ENCODE results near the gene CEACAM18. TPM values are rescaled to one million over a fixed set of nuclear protein-coding genes. Genes with fewer than 3 reads are reported as not detected.

CEACAM18 gene
- total and polyA plus RNA-seq, 2 of the 8 experiments (the other 6 are each of a cell fraction or from before 2014, with no cell fraction given): not detected

DNA sequence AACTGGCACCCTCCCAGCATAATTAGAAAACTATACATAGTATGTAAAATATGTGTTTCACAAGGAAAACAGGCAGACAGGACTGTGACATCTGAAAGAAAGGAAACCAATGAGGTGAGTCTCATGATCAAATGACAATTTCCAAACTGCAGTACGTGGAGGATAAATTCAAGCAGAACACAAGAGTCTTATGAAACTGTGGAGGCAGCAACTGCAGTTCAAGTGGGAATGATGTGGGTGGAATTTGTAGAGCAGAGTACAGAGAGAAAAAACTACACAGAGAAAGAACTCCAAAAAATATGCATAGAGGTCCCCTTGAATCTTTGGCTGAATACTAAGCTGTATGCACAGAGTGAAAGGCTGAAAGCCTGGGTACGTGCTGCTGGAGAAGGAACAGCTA, 43.4 kb downstream of the CEACAM18 start (continued):
- no peak for TF ChIP-seq CHD7 (IDR thresholded peaks at IDR 0.05; ENCODE audit: insufficient replicate concordance, low read length)
- TF ChIP-seq CBX5 (IDR thresholded peaks at IDR 0.05; ENCODE audit: low read depth, low read length): no peak
- no peak for TF ChIP-seq CHD2 (IDR thresholded peaks at IDR 0.05; ENCODE audit: low read length)
- TF ChIP-seq CEBPB (IDR thresholded peaks at IDR 0.05; ENCODE audit: low read depth, low read length): no peak
- TF ChIP-seq SRF (IDR thresholded peaks at IDR 0.05; ENCODE audit: low read depth, low read length): no peak
- no peak for TF ChIP-seq EZH2 (IDR thresholded peaks at IDR 0.05; ENCODE audit: low read depth, low read length, severe bottlenecking)
- TF ChIP-seq KDM5A (IDR thresholded peaks at IDR 0.05; ENCODE audit: low read length): no peak
- no peak for TF ChIP-seq RNF2 (IDR thresholded peaks at IDR 0.05; ENCODE audit: borderline replicate concordance, low read depth, low read length, missing control alignments, poor library complexity, severe bottlenecking)

Data from H1 (cell line).